MM.1S (cell line): ENCODE measurements around the gene MMP15.

Experiments used
- DNase-seq: peaks from one replicate; pipeline ENCODE4 v3.0.0-alpha.2; 2015
- H2AFZ ChIP-seq: fragments of 300-600 bp; sonication (generic); 2 replicates; pipeline ENCODE4 v1.6.0; 2016; ENCODE audit warnings: antibody characterized with exemption, low read length
- H3F3A ChIP-seq: fragments of 300-600 bp; sonication (generic); 2 replicates; pipeline ENCODE4 v1.6.1; 2016; ENCODE audit warnings: mild to moderate bottlenecking, antibody characterized with exemption, low read length, moderate library complexity, mixed read lengths; ENCODE audit not compliant: insufficient read depth
- H3K27ac ChIP-seq: fragments of 300-600 bp; sonication (generic); 2 replicates; pipeline ENCODE4 v1.5.1; 2016; ENCODE audit warnings: mild to moderate bottlenecking, low read length
- H3K27me3 ChIP-seq: fragments of 300-600 bp; sonication (generic); replicated peaks from 2 replicates; pipeline ENCODE4 v1.6.0; 2016; ENCODE audit warnings: low read length; ENCODE audit not compliant: insufficient read depth
- H3K36me3 ChIP-seq: fragments of 300-600 bp; sonication (generic); replicated peaks from 2 replicates; pipeline ENCODE4 v1.6.1; 2016; ENCODE audit warnings: mild to moderate bottlenecking, low read length, mixed read lengths; ENCODE audit not compliant: insufficient read depth
- H3K4me1 ChIP-seq: fragments of 300-600 bp; sonication (generic); 2 replicates; pipeline ENCODE4 v1.6.1; 2016; ENCODE audit warnings: low read length, mixed read lengths
- H3K4me2 ChIP-seq: fragments of 300-600 bp; sonication (generic); 2 replicates; pipeline ENCODE4 v1.6.0; 2016; ENCODE audit warnings: low read depth, low read length
- H3K4me3 ChIP-seq: fragments of 300-600 bp; sonication (generic); 2 replicates; pipeline ENCODE4 v1.5.1; 2016; ENCODE audit warnings: low read length, mixed read lengths
- H3K79me2 ChIP-seq: fragments of 300-600 bp; sonication (generic); 2 replicates; pipeline ENCODE4 v1.6.1; 2016; ENCODE audit warnings: mixed run types, low read length, mixed read lengths
- H3K9ac ChIP-seq: fragments of 300-600 bp; sonication (generic); 2 replicates; pipeline ENCODE4 v1.6.1; 2016; ENCODE audit warnings: low read length, mixed read lengths
- H3K9me2 ChIP-seq: fragments of 300-600 bp; sonication (generic); replicated peaks from 2 replicates; pipeline ENCODE4 v1.6.1; 2016; ENCODE audit warnings: mild to moderate bottlenecking, low read length, mixed read lengths; ENCODE audit not compliant: insufficient read depth
- H3K9me3 ChIP-seq: fragments of 300-600 bp; sonication (generic); replicated peaks from 2 replicates; pipeline ENCODE4 v1.6.1; 2016; ENCODE audit warnings: mild to moderate bottlenecking, low read length, mixed read lengths; ENCODE audit not compliant: insufficient read depth
- H4K20me1 ChIP-seq: fragments of 300-600 bp; sonication (generic); 2 replicates; pipeline ENCODE4 v1.6.1; 2016; ENCODE audit warnings: mild to moderate bottlenecking, low read length, moderate library complexity, mixed read lengths; ENCODE audit not compliant: insufficient read depth
- CTCF ChIP-seq: fragments of 300-600 bp; sonication (generic); IDR thresholded peaks from 2 replicates; pipeline ENCODE4 v1.5.1; 2016; ENCODE audit warnings: antibody characterized with exemption, low read length, mixed read lengths
- EZH2 ChIP-seq: fragments of 300-600 bp; sonication (generic); optimal IDR thresholded peaks from 2 replicates; pipeline ENCODE3; 2017; ENCODE audit warnings: low read depth, mild to moderate bottlenecking, antibody characterized with exemption, low read length, mixed read lengths
- EZH2phosphoT487 ChIP-seq: fragments of 300-600 bp; sonication (generic); IDR thresholded peaks from 2 replicates; pipeline ENCODE4 v1.6.1; 2018; ENCODE audit warnings: antibody characterized with exemption, low read length

MMP15 gene

GRCh38 chr16:58054289-58054688 lies 28.7 kb downstream of the MMP15 start:
- Histone ChIP-seq H3F3A (no peaks in the 10 kb centered on the region), H3K27me3 (no peaks in the 10 kb centered on the region; the same call in 1 of the 2 replicates), H3K4me1 (no peaks in the 10 kb centered on the region), H3K79me2 (no peaks in the 10 kb centered on the region), H3K9me3 (no peaks in the 10 kb centered on the region), H4K20me1 (no peaks in the 10 kb centered on the region), H2AFZ (no peak overlapping the region), H3K9ac (no peak overlapping the region), H3K9me2 (no peaks in the 10 kb centered on the region), H3K4me3 (no peak overlapping the region), H3K27ac (no peak overlapping the region), H3K4me2 (no peak overlapping the region), H3K36me3 (no peaks in the 10 kb centered on the region)
- DNase-seq, result no peak
- TF ChIP-seq EZH2, result no peak
- no peak for TF ChIP-seq CTCF
- TF ChIP-seq EZH2phosphoT487, result no peak

- no peaks in the 10 kb centered on the region for H4K20me1 ChIP-seq
- no peak overlapping the region for H3K4me2 ChIP-seq
- H3K9me3 ChIP-seq, result no peaks in the 10 kb centered on the region
- no peak overlapping the region for H3K27ac ChIP-seq
- no peaks in the 10 kb centered on the region for H3K27me3 ChIP-seq
- no peak overlapping the region for H2AFZ ChIP-seq
- no peak overlapping the region for H3K9ac ChIP-seq
- no peaks in the 10 kb centered on the region for H3F3A ChIP-seq
- H3K4me3 ChIP-seq, result no peak overlapping the region
- no peaks in the 10 kb centered on the region for H3K79me2 ChIP-seq
- no peaks in the 10 kb centered on the region for H3K4me1 ChIP-seq
- H3K36me3 ChIP-seq, result no peaks in the 10 kb centered on the region
- DNase-seq, result no peak
- H3K9me2 ChIP-seq, result no peaks in the 10 kb centered on the region
- TF ChIP-seq CTCF (no peak), EZH2phosphoT487 (no peak), EZH2 (no peak)
These were observed 31.0 kb downstream of the MMP15 start for GRCh38 chr16:58056580-58056979.

GRCh38 chr16:58057121-58057520 lies 31.6 kb downstream of the MMP15 start:
- Histone ChIP-seq H3K4me3 (no peak overlapping the region), H3K27me3 (no peaks in the 10 kb centered on the region), H2AFZ (no peak overlapping the region), H3K4me1 (no peaks in the 10 kb centered on the region), H3K79me2 (no peaks in the 10 kb centered on the region), H3K9ac (no peak overlapping the region), H3K9me2 (no peaks in the 10 kb centered on the region), H3K4me2 (no peak overlapping the region), H3F3A (no peaks in the 10 kb centered on the region), H3K9me3 (no peaks in the 10 kb centered on the region), H4K20me1 (no peaks in the 10 kb centered on the region), H3K27ac (no peak overlapping the region), H3K36me3 (no peaks in the 10 kb centered on the region)
- no peak for DNase-seq
- no peak for TF ChIP-seq EZH2phosphoT487
- no peak for TF ChIP-seq EZH2
- no peak for TF ChIP-seq CTCF
